LNCaP clone FGC (cell line): ENCODE data around the gene AFF1.
"Not testable (repeated sequence)": the region's sequence is repeated elsewhere in the genome, so short reads cannot be mapped to it uniquely, and the experiment has no call there.

Experiments
- DNase-seq: peaks from one replicate; pipeline ENCODE4 v3.0.0-alpha.2; 2011; ENCODE audit warnings: low read depth
- H3K4me3 ChIP-seq: 2 replicates; pipeline ENCODE4 v1.5.1; 2011; ENCODE audit warnings: mild to moderate bottlenecking, low read depth, low read length, control low read depth
- CTCF ChIP-seq: IDR thresholded peaks from 2 replicates; pipeline ENCODE4 v1.5.1; 2012; ENCODE audit warnings: mild to moderate bottlenecking; ENCODE audit not compliant: control insufficient read depth, insufficient read depth; ENCODE audit errors: extremely low read depth

AFF1 gene

GRCh38 chr4:87067124-87067885 is 132.5 kb downstream of the AFF1 start:
- no peak for DNase-seq
- TF ChIP-seq CTCF, result no peak

GRCh38 chr4:87068583-87069021 is 133.8 kb downstream of the AFF1 start:
- no peak for TF ChIP-seq CTCF
- no peak for DNase-seq
- no peak overlapping the region for H3K4me3 ChIP-seq

More at GRCh38 chr4:87067124-87067885, 132.5 kb downstream of the AFF1 start:
- H3K4me3 ChIP-seq, result no peak overlapping the region

- no peak for DNase-seq
- H3K4me3 ChIP-seq, result no peak overlapping the region
- no peak for TF ChIP-seq CTCF
Observed at GRCh38 chr4:87069037-87069742, 134.4 kb downstream of the AFF1 start.

- TF ChIP-seq CTCF, result no peak
- DNase-seq, result no peak
- no peak overlapping the region for H3K4me3 ChIP-seq
Observed at GRCh38 chr4:87071401-87071800, 136.6 kb downstream of the AFF1 start.

- not testable (repeated sequence) for DNase-seq, H3K4me3 ChIP-seq
Observed at GRCh38 chr4:87072545-87072944, 137.7 kb downstream of the AFF1 start.

GRCh38 chr4:87073199-87074120 is 138.6 kb downstream of the AFF1 start:
- TF ChIP-seq CTCF, result no peak
- DNase-seq, result peak; percentile 83
- peak overlapping the region; percentile 37 for H3K4me3 ChIP-seq

GRCh38 chr4:87074121-87074488 is 139.3 kb downstream of the AFF1 start:
- TF ChIP-seq CTCF, result no peak
- peak overlapping the region; percentile 37 for H3K4me3 ChIP-seq
- no peak for DNase-seq
